IPS-15b (cell line): ENCODE measurements around the gene PMAIP1.

Experiments
- H3K27me3 ChIP-seq: one replicate; pipeline ENCODE4 v1.6.1; 2013; ENCODE audit warnings: low read length; ENCODE audit not compliant: control insufficient read depth, insufficient read depth
- H3K36me3 ChIP-seq: one replicate; pipeline ENCODE4 v1.6.1; 2013; ENCODE audit warnings: low read length; ENCODE audit not compliant: control insufficient read depth, insufficient read depth
- H3K4me1 ChIP-seq: one replicate; pipeline ENCODE4 v1.6.1; 2013; ENCODE audit warnings: mild to moderate bottlenecking, low read length; ENCODE audit not compliant: control insufficient read depth, insufficient read depth
- H3K4me3 ChIP-seq: one replicate; pipeline ENCODE4 v1.5.1; 2013; ENCODE audit warnings: low read depth, low read length
- H3K9ac ChIP-seq: one replicate; pipeline ENCODE4 v1.6.1; 2013; ENCODE audit warnings: low read depth, mild to moderate bottlenecking, low read length
- H3K9me3 ChIP-seq: one replicate; pipeline ENCODE4 v1.6.1; 2013; ENCODE audit warnings: mild to moderate bottlenecking, low read length; ENCODE audit not compliant: control insufficient read depth, insufficient read depth

Gene PMAIP1

GRCh38 chr18:59907172-59907571, 7.4 kb downstream of the PMAIP1 start:
- Histone ChIP-seq H3K4me3 (no peak overlapping the region), H3K36me3 (peaks cover 4% of the 10 kb centered on the region), H3K9me3 (no peaks in the 10 kb centered on the region), H3K4me1 (peaks cover 21% of the 10 kb centered on the region), H3K9ac (no peak overlapping the region), H3K27me3 (no peaks in the 10 kb centered on the region)

DNA sequence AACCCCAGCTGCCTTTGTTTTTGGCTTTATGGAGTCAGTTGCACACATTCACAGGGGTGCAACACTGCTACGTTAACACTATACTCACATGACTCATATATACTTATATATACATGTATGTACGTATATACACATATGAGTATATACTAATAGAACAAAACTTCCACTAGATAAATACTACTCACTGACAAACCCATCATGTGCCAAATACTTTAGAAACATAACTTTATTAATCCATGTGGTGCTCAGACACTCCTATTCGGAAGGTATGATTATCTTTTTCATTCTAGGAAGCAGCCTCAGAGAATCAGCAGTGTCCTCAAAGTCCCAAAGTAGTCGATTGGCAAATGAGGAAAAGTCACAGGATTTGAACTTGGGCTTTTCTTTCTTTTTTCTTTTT, 7.9 kb downstream of the PMAIP1 start:
- Histone ChIP-seq H3K4me1 (peaks cover 21% of the 10 kb centered on the region), H3K36me3 (peaks cover 4% of the 10 kb centered on the region), H3K4me3 (no peak overlapping the region), H3K27me3 (no peaks in the 10 kb centered on the region), H3K9ac (no peak overlapping the region), H3K9me3 (no peaks in the 10 kb centered on the region)

DNA sequence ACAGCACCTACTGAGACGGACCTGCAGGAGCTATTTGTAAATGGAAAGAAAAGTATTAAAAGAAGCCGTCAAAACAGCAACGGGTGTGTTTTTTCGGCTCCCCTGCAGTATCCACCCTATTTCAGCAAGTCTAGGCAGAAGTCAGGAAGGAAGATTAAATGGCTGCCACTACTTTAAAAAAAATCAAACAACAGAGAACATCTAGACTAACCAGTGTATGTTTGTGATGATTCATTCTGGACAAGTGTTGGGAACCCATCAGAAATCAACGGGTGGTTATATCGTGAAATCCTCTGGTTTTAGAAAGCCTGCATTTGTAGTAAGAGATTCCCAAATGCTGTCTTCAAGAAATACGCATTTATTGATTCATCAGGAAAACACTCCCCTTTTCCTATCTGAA, 9.0 kb downstream of the PMAIP1 start:
- no peak overlapping the region for H3K4me3 ChIP-seq
- no peaks in the 10 kb centered on the region for H3K36me3 ChIP-seq
- H3K4me1 ChIP-seq: peaks cover 21% of the 10 kb centered on the region
- H3K27me3 ChIP-seq: no peaks in the 10 kb centered on the region
- no peaks in the 10 kb centered on the region for H3K9me3 ChIP-seq
- H3K9ac ChIP-seq: no peak overlapping the region

- H3K27me3 ChIP-seq: no peaks in the 10 kb centered on the region
Measured at GRCh38 chr18:59909289-59910036, 9.7 kb downstream of the PMAIP1 start.

DNA sequence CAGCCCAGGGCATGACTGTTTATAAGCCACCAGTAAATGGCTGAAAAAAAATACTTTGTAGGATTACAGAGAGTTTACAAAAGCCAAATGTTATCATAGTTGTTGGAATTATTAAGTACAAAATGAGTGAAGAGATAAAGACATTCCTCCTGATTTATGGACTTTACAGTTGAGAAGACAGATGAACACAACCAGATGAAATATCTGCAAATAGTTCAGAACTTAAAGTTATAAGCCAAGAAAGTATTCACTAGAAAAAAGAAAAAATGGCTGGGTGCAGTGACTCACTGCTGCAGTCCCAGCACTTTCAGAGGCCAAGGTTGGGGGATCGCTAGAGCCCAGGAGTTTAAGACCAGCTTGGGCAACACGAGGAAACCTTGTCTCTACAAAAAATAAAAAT, 11.2 kb downstream of the PMAIP1 start:
- H3K9ac ChIP-seq: no peak overlapping the region
- peaks cover 13% of the 10 kb centered on the region for H3K4me1 ChIP-seq
- no peaks in the 10 kb centered on the region for H3K27me3 ChIP-seq

More at GRCh38 chr18:59909289-59910036, 9.7 kb downstream of the PMAIP1 start:
- Histone ChIP-seq H3K9ac (no peak overlapping the region), H3K4me3 (no peak overlapping the region), H3K4me1 (peaks cover 21% of the 10 kb centered on the region), H3K36me3 (no peaks in the 10 kb centered on the region), H3K9me3 (no peaks in the 10 kb centered on the region)

GRCh38 chr18:59911600-59911999, 11.8 kb downstream of the PMAIP1 start:
- Histone ChIP-seq H3K9me3 (no peaks in the 10 kb centered on the region), H3K9ac (no peak overlapping the region), H3K4me3 (no peak overlapping the region), H3K27me3 (no peaks in the 10 kb centered on the region), H3K36me3 (no peaks in the 10 kb centered on the region), H3K4me1 (peaks cover 13% of the 10 kb centered on the region)

More for the DNA sequence above, 11.2 kb downstream of the PMAIP1 start:
- Histone ChIP-seq H3K9me3 (no peaks in the 10 kb centered on the region), H3K36me3 (no peaks in the 10 kb centered on the region), H3K4me3 (no peak overlapping the region)

DNA sequence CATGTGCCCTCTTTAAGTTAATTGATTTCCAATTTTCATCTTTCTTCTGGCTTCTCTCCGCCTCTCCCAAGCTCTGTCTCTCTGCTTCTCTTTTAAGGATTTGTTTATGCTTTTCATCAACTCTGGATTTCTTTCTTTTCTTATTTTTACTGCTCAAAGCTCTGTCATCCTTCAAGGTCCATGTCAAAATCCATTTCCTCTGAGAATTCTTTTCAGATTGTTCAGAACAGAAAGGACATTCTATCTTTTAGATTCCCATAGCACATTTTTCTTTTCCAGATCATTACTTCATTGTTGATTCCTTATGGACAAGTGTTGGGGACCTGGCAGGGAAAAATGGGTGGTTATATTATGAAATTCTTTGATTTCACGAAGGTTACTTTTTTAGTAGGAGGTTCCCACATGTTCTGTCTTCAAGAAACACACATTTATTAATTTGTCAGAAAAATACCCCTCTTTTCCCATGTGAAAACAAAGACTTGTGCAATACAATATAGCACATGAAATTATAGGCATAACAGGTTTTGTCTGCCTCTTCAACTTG, 12.3 kb downstream of the PMAIP1 start:
- no peaks in the 10 kb centered on the region for H3K27me3 ChIP-seq
- no peak overlapping the region for H3K4me3 ChIP-seq
- no peak overlapping the region for H3K9ac ChIP-seq
- H3K9me3 ChIP-seq: no peaks in the 10 kb centered on the region
- peaks cover 13% of the 10 kb centered on the region for H3K4me1 ChIP-seq
- H3K36me3 ChIP-seq: no peaks in the 10 kb centered on the region

DNA sequence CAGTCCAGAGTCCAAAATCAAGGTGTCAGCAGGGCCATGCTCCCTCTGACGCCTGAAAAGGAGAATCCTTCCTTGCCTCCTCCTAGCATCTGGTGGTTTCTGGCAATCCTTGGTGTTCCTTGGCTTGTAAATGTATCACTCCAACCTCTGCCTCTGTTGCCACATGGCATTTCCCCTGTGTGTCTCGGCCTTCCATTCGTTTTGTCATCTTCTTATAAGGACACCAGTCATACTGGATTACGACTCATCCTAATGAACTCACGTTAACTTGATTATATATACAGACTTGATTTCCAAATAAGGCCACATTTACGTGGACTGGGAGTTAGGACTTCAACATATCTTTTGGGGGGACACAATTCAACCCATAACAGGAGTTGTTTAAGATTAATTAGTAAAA, 15.8 kb downstream of the PMAIP1 start:
- H3K4me1 ChIP-seq: no peaks in the 10 kb centered on the region
- no peak overlapping the region for H3K4me3 ChIP-seq
- H3K9ac ChIP-seq: no peak overlapping the region

GRCh38 chr18:59916746-59917145, 16.9 kb downstream of the PMAIP1 start:
- no peak overlapping the region for H3K9ac ChIP-seq
- H3K4me1 ChIP-seq: no peaks in the 10 kb centered on the region
- H3K9me3 ChIP-seq: no peaks in the 10 kb centered on the region
- no peaks in the 10 kb centered on the region for H3K27me3 ChIP-seq
- no peaks in the 10 kb centered on the region for H3K36me3 ChIP-seq
- no peak overlapping the region for H3K4me3 ChIP-seq

More for the DNA sequence above, 15.8 kb downstream of the PMAIP1 start:
- Histone ChIP-seq H3K36me3 (no peaks in the 10 kb centered on the region), H3K27me3 (no peaks in the 10 kb centered on the region), H3K9me3 (no peaks in the 10 kb centered on the region)

DNA sequence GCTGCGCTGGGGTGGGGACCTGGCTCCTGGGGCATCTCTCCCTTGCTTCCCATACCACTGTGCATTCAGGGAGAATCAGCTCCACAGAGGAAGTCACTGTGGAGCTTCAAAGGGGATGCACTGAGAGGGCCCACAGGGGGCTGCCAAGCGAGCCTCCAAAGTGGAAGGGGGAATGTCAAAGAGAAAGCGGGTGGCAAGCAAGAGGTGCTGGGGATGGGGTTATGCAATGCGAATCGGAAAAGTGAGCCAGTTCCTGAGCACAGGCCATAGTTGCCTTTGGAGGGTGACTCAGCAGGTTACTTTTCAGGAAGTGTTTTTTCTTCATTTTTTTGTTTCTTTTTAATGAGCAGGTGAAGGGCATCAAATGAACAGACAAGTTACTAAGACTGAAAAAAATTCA, 17.6 kb downstream of the PMAIP1 start:
- no peaks in the 10 kb centered on the region for H3K4me1 ChIP-seq
- no peak overlapping the region for H3K9ac ChIP-seq

GRCh38 chr18:59918320-59918755, 18.5 kb downstream of the PMAIP1 start:
- no peaks in the 10 kb centered on the region for H3K27me3 ChIP-seq
- no peaks in the 10 kb centered on the region for H3K4me1 ChIP-seq
- H3K9me3 ChIP-seq: no peaks in the 10 kb centered on the region
- no peak overlapping the region for H3K9ac ChIP-seq
- H3K36me3 ChIP-seq: no peaks in the 10 kb centered on the region
- no peak overlapping the region for H3K4me3 ChIP-seq

More for the DNA sequence above, 17.6 kb downstream of the PMAIP1 start:
- Histone ChIP-seq H3K27me3 (no peaks in the 10 kb centered on the region), H3K4me3 (no peak overlapping the region), H3K36me3 (no peaks in the 10 kb centered on the region), H3K9me3 (no peaks in the 10 kb centered on the region)

- Histone ChIP-seq H3K9ac (no peak overlapping the region), H3K27me3 (no peaks in the 10 kb centered on the region), H3K9me3 (no peaks in the 10 kb centered on the region), H3K4me3 (no peak overlapping the region), H3K4me1 (no peaks in the 10 kb centered on the region), H3K36me3 (no peaks in the 10 kb centered on the region)
Measured at GRCh38 chr18:59918997-59919396, 19.2 kb downstream of the PMAIP1 start.
